Activated naive CD8-positive, alpha-beta T cell treated with anti-CD3 and anti-CD28 coated beads, Interleukin-2, amount 10 ng/mL, durations not matched to agents 7 days and 5 days (primary cell): ENCODE data around the gene MCM6. TPM values are rescaled to one million over a fixed set of nuclear protein-coding genes. Genes with fewer than 3 reads are reported as not detected.

Experiments used
- ATAC-seq: fragments of 150-1000 bp; cut with Tn5 transposase; one replicate; pipeline ENCODE4 v1.10.0; 2021; ENCODE audit warnings: low read depth, moderate library complexity
- POLR2A ChIA-PET: fragments of 350-600 bp; sonication (Branson Sonifier 250); formaldehyde crosslinking; loops from one replicate; lab custom pipeline; 2021; ENCODE audit warnings: antibody characterized with exemption; lab: Charles Lee
- DNase-seq: peaks from one replicate; pipeline ENCODE4 v3.0.0; 2021
- H3K27ac Mint-ChIP-seq: one replicate; pipeline ENCODE4 v1.8.0; 2022; ENCODE audit warnings: mild to moderate bottlenecking, mixed read lengths
- H3K27me3 Mint-ChIP-seq: one replicate; pipeline ENCODE4 v1.8.0; 2022; ENCODE audit warnings: mild to moderate bottlenecking, moderate library complexity, mixed read lengths
- H3K36me3 Mint-ChIP-seq: one replicate; pipeline ENCODE4 v1.8.0; 2021; ENCODE audit warnings: mild to moderate bottlenecking, mixed read lengths
- H3K4me1 Mint-ChIP-seq: one replicate; pipeline ENCODE4 v1.8.0; 2021; ENCODE audit warnings: mixed read lengths
- H3K4me3 Mint-ChIP-seq: one replicate; pipeline ENCODE4 v1.8.0; 2022; ENCODE audit warnings: mild to moderate bottlenecking, moderate library complexity, mixed read lengths
- H3K9me3 Mint-ChIP-seq: one replicate; pipeline ENCODE4 v1.8.0; 2021; ENCODE audit warnings: mixed read lengths
- total RNA-seq, 2 experiments: library from RNA; stranded (reverse); gene quantifications; one replicate each; pipeline ENCODE4 v1.2.3, GENCODE V29; 2021

MCM6 gene
- total RNA-seq, 2 experiments from 2014 or later = 107 to 109 TPM

- DNase-seq = no peak
- Mint-ChIP-seq H3K36me3 (peaks cover 40% of the 10 kb centered on the region), H3K27me3 (no peaks in the 10 kb centered on the region), H3K9me3 (no peaks in the 10 kb centered on the region), H3K4me3 (no peak overlapping the region), H3K27ac (no peak overlapping the region), H3K4me1 (peaks cover 3% of the 10 kb centered on the region)
- no peak for ATAC-seq
- POLR2A ChIA-PET = no interaction called here
These were observed 25.2 kb downstream of the MCM6 start for GRCh38 chr2:135850892-135851668.

- no peak for ATAC-seq
- no peak for DNase-seq
- no peaks in the 10 kb centered on the region for H3K9me3 Mint-ChIP-seq
- peaks cover 45% of the 10 kb centered on the region for H3K36me3 Mint-ChIP-seq
- no peak overlapping the region for H3K4me3 Mint-ChIP-seq
- H3K4me1 Mint-ChIP-seq = peaks cover 5% of the 10 kb centered on the region
- H3K27me3 Mint-ChIP-seq = no peaks in the 10 kb centered on the region
- H3K27ac Mint-ChIP-seq = no peak overlapping the region
- POLR2A ChIA-PET = no interaction called here
These were observed 27.2 kb downstream of the MCM6 start for GRCh38 chr2:135849087-135849486.

GRCh38 chr2:135845997-135846396 lies 30.2 kb downstream of the MCM6 start:
- POLR2A ChIA-PET = no interaction called here
- H3K27ac Mint-ChIP-seq = no peak overlapping the region
- DNase-seq (no peak), ATAC-seq (no peak)
- H3K4me1 Mint-ChIP-seq = peaks cover 19% of the 10 kb centered on the region
- H3K36me3 Mint-ChIP-seq = peaks cover 54% of the 10 kb centered on the region
- H3K4me3 Mint-ChIP-seq = no peak overlapping the region
- H3K27me3 Mint-ChIP-seq = no peaks in the 10 kb centered on the region
- no peaks in the 10 kb centered on the region for H3K9me3 Mint-ChIP-seq

GRCh38 chr2:135845257-135845656 lies 31.0 kb downstream of the MCM6 start:
- H3K4me1 Mint-ChIP-seq = peaks cover 26% of the 10 kb centered on the region
- H3K27ac Mint-ChIP-seq = no peak overlapping the region
- H3K36me3 Mint-ChIP-seq = peaks cover 56% of the 10 kb centered on the region
- H3K4me3 Mint-ChIP-seq = no peak overlapping the region
- no peak for ATAC-seq
- no peaks in the 10 kb centered on the region for H3K27me3 Mint-ChIP-seq
- DNase-seq = no peak
- POLR2A ChIA-PET = no interaction called here
- no peaks in the 10 kb centered on the region for H3K9me3 Mint-ChIP-seq

- Mint-ChIP-seq H3K36me3 (peaks cover 56% of the 10 kb centered on the region), H3K9me3 (no peaks in the 10 kb centered on the region), H3K4me3 (no peak overlapping the region), H3K27ac (no peak overlapping the region), H3K4me1 (peaks cover 33% of the 10 kb centered on the region), H3K27me3 (no peaks in the 10 kb centered on the region)
- ATAC-seq (no peak), DNase-seq (no peak)
- POLR2A ChIA-PET = interaction anchor here (0.6 to 0.7 kb wide), 2 partner anchors 15 to 413 kb away, joined by 3 to 4 read pairs; no protein-coding TSS in a partner anchor
These were observed 31.8 kb downstream of the MCM6 start for GRCh38 chr2:135844301-135844895.

GRCh38 chr2:135843671-135844070 lies 32.6 kb downstream of the MCM6 start:
- POLR2A ChIA-PET = interaction anchor here (0.7 kb wide), 2 partner anchors 11 to 414 kb away, joined by 3 to 4 read pairs; no protein-coding TSS in a partner anchor
- H3K9me3 Mint-ChIP-seq = no peaks in the 10 kb centered on the region
- H3K4me3 Mint-ChIP-seq = no peak overlapping the region
- peaks cover 53% of the 10 kb centered on the region for H3K36me3 Mint-ChIP-seq
- no peaks in the 10 kb centered on the region for H3K27me3 Mint-ChIP-seq
- H3K4me1 Mint-ChIP-seq = peaks cover 33% of the 10 kb centered on the region
- H3K27ac Mint-ChIP-seq = no peak overlapping the region
- ATAC-seq = no peak
- DNase-seq = no peak

DNA sequence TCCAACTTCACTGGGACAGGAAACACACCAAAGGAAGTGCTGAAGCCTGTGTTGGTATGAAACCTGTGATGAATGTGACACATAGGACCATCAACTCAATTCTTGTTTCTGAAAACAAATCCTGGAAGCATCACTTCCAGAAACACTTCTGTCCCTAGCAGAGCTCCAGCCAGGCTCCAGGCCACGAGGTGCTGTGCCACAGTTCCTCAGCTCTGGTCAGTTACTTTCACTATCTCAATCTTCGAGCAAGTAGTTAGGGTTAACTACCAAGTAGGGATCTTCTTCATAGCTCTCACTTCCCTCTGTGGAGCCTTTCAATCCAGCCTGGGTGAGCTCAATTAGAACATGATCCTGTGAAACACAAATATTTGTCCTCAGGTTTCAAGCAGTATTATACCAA lies 35.6 kb downstream of the MCM6 start:
- Mint-ChIP-seq H3K9me3 (no peaks in the 10 kb centered on the region), H3K36me3 (peaks cover 51% of the 10 kb centered on the region), H3K4me3 (no peak overlapping the region), H3K4me1 (peaks cover 48% of the 10 kb centered on the region), H3K27ac (peak overlapping the region; percentile 69), H3K27me3 (no peaks in the 10 kb centered on the region)
- DNase-seq (no peak), ATAC-seq (no peak)
- POLR2A ChIA-PET = interaction anchor here (0.6 kb wide), 1 partner anchor 15 kb away, joined by 4 read pairs; no protein-coding TSS in a partner anchor

DNA sequence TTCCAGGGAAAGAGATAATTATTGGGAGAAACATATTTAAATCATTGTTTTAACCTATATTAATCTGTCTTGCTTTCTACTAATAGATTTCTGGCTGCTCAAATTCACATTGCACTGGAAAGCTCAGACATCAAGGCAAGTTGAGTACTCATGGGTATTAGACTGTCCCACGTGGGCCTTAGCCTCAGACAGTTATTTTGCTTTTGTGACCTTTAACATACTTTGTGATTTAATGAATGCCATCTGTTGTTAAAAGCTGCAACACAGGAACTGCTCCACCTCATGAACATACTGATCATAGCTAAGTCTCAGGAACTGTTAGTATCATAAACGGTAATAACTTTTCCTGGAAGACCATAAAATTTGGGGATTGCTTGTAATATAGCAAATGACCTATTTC lies 36.5 kb downstream of the MCM6 start:
- Mint-ChIP-seq H3K4me3 (no peak overlapping the region), H3K36me3 (peaks cover 53% of the 10 kb centered on the region), H3K27ac (peak overlapping the region; percentile 10), H3K27me3 (no peaks in the 10 kb centered on the region), H3K4me1 (peaks cover 49% of the 10 kb centered on the region), H3K9me3 (no peaks in the 10 kb centered on the region)
- no peak for ATAC-seq
- POLR2A ChIA-PET = interaction anchor here (2.0 kb wide), 1 partner anchor 36 kb away, joined by 5 read pairs; no protein-coding TSS in a partner anchor
- no peak for DNase-seq

DNA sequence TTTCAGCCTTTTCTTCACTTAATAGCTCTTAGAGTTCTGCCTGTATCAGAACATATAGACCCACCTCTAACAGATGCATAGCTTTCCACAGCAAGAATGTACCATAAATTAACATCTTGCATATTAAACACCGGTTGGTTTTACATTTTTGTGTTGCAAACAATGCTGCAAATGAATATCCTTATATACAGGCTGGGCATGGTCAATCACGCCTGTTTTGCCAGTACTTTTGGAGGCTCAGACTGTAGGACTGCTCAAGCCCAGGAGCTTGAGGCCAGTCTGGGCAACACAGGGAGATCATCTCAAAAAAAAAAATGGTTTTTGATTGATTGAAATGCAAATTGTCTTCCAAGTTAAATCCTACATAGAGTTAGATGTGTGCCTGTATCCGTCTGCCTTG lies 37.7 kb downstream of the MCM6 start:
- no peak overlapping the region for H3K27ac Mint-ChIP-seq
- POLR2A ChIA-PET = interaction anchor here (1.2 to 2.0 kb wide), 2 partner anchors 18 to 37 kb away, joined by 5 to 7 read pairs; no protein-coding TSS in a partner anchor

GRCh38 chr2:135836596-135837270 lies 39.5 kb downstream of the MCM6 start, which contains the start of gene LCT:
Gene LCT (minus strand): TSS chr2:135837184. CDS start chr2:135837169, 15 bp downstream.
- Mint-ChIP-seq H3K4me1 (peaks cover 40% of the 10 kb centered on the region), H3K9me3 (no peaks in the 10 kb centered on the region), H3K36me3 (peaks cover 31% of the 10 kb centered on the region), H3K27me3 (no peaks in the 10 kb centered on the region), H3K4me3 (peak within 1 kb of the TSS; percentile 3), H3K27ac (peak within 1 kb of the TSS; percentile 64)
- no peak for ATAC-seq
- no peak for DNase-seq
- POLR2A ChIA-PET = interaction anchor here (3.2 kb wide), 1 partner anchor 16 kb away, joined by 12 read pairs; no protein-coding TSS in a partner anchor

More for the DNA sequence above, 37.7 kb downstream of the MCM6 start:
- peaks cover 47% of the 10 kb centered on the region for H3K4me1 Mint-ChIP-seq
- no peaks in the 10 kb centered on the region for H3K27me3 Mint-ChIP-seq
- H3K36me3 Mint-ChIP-seq = peaks cover 43% of the 10 kb centered on the region
- no peak for DNase-seq
- no peaks in the 10 kb centered on the region for H3K9me3 Mint-ChIP-seq
- H3K4me3 Mint-ChIP-seq = no peak overlapping the region
- ATAC-seq = no peak

DNA sequence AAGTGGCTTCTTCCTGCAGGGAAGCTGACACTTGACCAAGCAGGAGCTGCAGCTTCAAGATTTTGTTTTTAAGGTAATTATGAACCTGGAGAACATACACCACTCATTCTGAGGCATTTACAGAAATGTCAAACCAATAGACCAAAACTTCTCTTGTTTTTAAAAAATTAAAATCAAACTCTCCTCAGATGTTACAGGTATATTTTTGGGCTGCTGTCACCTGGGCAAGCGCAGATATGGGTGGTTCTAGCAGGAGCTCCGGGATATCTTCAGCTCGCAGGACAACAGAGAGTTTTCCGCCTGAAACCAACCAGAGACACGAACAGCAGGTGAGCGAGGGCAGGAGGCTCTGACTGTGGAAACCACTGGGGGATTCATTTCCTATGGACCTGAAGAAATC lies 43.4 kb downstream of the MCM6 start:
- no peaks in the 10 kb centered on the region for H3K27me3 Mint-ChIP-seq
- POLR2A ChIA-PET = interaction anchor here (0.9 to 1.0 kb wide), 2 partner anchors 13 to 549 kb away, joined by 3 read pairs; no protein-coding TSS in a partner anchor
- no peak overlapping the region for H3K4me3 Mint-ChIP-seq
- peaks cover 18% of the 10 kb centered on the region for H3K4me1 Mint-ChIP-seq
- H3K27ac Mint-ChIP-seq = no peak overlapping the region
- H3K36me3 Mint-ChIP-seq = peaks cover 18% of the 10 kb centered on the region
- H3K9me3 Mint-ChIP-seq = no peaks in the 10 kb centered on the region
- DNase-seq (no peak), ATAC-seq (no peak)

DNA sequence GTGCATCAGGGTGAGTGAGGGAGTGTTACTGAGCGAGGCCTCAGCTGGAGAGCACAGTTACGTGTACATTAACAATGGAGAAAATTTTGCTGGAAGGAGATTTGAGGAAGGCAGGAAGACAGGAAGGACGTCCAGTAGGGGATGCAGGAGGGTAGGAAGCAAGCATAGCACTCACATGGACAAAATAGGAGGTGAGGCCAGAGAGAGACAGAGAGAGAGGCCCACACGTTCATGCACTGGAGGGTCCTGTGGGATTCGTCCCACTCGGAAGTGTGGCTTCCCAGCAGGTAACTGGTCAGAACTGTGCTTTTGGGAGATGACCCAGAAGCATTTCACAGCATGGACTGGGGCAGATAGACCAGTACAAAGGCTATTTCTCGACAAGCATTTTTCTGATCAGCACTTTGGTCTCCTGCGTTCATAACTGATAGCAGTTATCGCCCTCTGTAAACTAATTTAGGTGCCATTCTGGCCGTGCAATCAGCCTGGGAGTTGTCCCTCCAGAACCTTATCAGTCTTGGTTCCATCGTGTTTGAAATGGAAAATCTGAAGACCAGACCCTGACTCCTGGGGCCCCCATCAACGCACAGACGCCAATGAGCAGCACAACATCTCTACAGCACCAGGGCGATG lies 44.9 kb downstream of the MCM6 start:
- DNase-seq = no peak
- Mint-ChIP-seq H3K4me1 (peaks cover 9% of the 10 kb centered on the region), H3K36me3 (peaks cover 13% of the 10 kb centered on the region), H3K9me3 (no peaks in the 10 kb centered on the region), H3K27me3 (no peaks in the 10 kb centered on the region), H3K27ac (no peak overlapping the region), H3K4me3 (no peak overlapping the region)
- ATAC-seq = no peak
- POLR2A ChIA-PET = no interaction called here
